NCI-H2029 treated with DMSO at 0.1 percent for 48 hours (cell line): ENCODE results near the gene AKAP6.
"Not testable (repeated sequence)": the region's sequence is repeated elsewhere in the genome, so short reads cannot be mapped to it uniquely, and the experiment has no call there.

Experiments used
- DNase-seq: peaks from one replicate; lab custom pipeline; 2025; lab: John Stamatoyannopoulos, UW

Gene AKAP6

GRCh38 chr14:32761381-32761968 lies 432.4 kb downstream of the AKAP6 start:
- no peak for DNase-seq

DNA sequence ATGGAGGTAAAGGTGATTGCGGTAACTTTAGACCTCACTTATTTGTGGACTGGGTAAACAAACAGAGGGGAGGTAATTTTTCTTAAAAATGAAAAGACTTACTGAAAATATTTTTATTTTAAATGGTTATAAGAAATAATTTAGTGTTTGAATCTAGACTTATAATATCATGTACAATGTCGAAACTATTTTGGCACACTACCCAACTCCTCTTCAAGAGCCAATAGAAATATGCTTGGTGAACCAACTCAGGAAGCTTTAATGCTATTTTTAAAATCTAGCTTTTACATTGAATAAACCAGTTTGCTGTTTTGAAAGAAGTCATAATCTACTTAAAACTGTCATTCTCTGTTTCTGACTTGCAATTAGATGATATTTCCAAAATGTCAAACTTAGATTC lies 433.8 kb downstream of the AKAP6 start:
- no peak for DNase-seq

DNA sequence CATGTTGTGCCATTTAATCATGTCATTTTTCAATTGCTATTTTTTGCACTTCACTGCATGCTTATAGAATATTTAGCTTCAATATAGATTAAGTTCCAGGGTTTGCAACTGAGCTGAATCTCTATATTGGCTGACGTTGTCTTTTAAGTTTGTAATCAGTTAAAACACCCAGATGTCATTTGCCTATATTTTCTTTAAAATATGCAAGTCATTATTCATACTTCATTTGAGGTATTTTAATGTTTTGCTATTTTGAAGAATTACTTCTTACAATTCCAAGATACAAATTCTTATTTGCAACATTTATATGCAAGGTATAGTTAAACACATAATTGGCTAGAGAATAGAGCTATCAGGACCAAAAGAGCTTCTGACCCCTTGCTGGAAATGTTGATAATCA lies 434.6 kb downstream of the AKAP6 start:
- no peak for DNase-seq

GRCh38 chr14:32764131-32764530 lies 435.0 kb downstream of the AKAP6 start:
- no peak for DNase-seq

- DNase-seq = no peak
Observed at GRCh38 chr14:32770422-32770821, 441.3 kb downstream of the AKAP6 start.

DNA sequence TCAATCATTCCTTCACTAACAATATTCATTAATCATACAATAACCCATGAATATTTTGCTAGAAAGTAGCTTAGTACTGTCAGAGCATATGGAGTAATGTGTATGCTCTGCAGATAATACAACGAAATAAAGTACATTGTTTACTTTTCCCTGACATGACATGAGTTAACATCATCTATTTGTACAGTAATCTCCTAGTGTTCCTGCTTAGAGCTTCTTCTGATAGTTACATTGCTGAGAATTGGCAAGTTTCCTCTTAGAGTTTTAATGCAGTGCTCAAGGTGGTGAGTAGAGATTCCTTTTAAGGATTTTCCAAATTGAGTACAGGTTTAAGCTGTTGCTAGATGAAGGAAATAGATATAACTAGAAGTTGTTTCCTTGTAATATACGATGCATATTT lies 445.1 kb downstream of the AKAP6 start:
- DNase-seq = no peak

- no peak for DNase-seq
Observed at GRCh38 chr14:32779840-32780239, 450.7 kb downstream of the AKAP6 start.

DNA sequence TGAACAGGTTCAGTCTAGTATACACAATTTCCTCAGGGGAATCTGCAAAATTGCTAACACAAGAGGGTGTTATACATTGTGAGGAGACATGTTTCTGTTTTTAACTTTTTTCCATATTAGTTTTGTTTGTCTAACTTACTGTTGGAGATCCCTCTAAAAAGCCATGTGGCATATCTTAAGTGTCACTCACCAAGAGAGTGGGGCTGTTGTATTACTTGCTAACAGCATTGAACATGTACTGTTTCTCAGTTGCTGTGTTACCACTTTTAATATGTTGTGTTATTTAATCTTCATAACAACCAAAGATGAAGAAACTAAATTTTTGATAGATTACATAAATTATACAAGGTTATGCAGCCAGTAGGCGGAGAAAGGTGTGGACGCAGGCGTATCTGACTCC lies 455.3 kb downstream of the AKAP6 start:
- no peak for DNase-seq

- DNase-seq = no peak
Observed at GRCh38 chr14:32785585-32785984, 456.5 kb downstream of the AKAP6 start.

DNA sequence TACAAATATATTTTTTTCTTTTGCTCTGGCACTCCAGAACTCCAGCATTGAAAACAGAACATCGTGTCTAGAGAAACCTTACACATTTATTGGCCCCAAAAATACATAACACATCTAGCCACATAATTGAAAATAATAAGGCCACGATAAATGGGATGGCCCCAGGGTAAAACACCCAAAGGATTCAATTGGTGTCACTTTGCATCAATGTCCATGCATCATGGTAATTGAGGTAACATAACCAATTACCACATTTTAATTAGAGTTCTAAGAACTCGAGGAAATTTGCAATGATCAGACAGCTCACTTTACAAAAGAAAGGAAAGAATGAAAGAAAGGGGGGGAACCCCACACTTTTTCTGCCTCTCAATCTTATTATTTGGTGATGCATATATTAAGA lies 457.8 kb downstream of the AKAP6 start:
- no peak for DNase-seq

- not testable (repeated sequence) for DNase-seq
Observed at GRCh38 chr14:32793033-32793432, 463.9 kb downstream of the AKAP6 start.

GRCh38 chr14:32800320-32800719 lies 471.2 kb downstream of the AKAP6 start:
- no peak for DNase-seq

- no peak for DNase-seq
Observed at GRCh38 chr14:32802295-32802694, 473.2 kb downstream of the AKAP6 start.

GRCh38 chr14:32805979-32806378 lies 476.9 kb downstream of the AKAP6 start:
- no peak for DNase-seq

DNA sequence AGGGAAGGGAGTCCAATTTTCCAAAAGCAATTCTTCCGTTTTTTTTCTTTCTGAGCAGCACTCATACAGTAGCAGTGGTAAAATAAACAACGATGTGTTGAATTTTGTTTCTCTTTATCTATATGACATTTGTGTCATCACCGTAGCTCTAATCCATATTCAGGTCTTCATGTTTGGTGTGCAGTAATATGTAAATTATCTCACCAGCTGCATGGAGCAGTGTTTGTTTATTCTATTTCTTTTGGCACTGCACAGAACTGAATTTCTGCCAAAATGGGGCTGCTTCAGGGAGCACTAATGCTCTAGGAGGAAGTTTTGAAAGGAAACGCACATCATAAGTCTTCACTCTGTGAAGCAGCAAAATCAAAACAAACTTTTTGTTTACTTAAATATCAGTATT lies 479.5 kb downstream of the AKAP6 start:
- peak; percentile 99 for DNase-seq

DNA sequence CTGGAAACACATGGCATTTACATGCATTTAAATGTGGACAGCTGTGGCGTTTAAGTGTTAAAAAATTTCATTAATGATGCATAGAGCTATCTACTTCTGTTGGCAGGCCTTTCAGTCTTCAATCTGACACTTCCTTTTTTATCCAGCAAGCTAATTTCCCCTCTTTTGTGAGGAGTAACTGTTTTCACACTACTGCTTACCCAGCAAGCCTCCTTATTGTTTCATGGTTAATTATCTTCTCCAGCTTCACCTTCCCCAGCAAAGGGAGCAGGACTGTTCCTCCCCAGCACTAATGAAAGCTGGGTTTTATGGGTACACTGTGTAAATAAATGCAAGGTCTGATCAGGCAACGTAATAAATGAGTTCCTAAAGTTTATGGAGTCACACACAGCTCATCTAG lies 480.2 kb downstream of the AKAP6 start:
- DNase-seq = peak; percentile 92

DNA sequence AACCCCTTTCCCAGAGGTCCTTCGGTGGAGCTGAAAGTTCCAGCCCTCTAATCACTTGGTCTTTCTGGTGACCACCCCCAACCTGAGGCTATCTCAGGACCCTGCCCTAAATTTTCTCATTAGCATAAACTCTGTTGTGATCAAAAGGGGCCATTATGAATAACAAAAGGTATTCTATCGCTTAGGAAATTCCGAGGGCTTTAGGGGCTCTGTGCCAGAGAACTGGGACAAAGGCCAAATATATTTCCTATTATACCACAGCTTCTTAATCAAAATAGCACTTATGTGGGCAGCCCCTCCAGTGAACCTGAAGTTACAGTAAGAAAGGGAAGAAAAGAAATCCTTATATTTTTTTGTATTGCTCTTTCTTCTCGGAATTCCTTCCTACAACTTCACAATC lies 484.3 kb downstream of the AKAP6 start:
- no peak for DNase-seq

- DNase-seq = no peak
Observed at GRCh38 chr14:32814721-32815120, 485.6 kb downstream of the AKAP6 start.

DNA sequence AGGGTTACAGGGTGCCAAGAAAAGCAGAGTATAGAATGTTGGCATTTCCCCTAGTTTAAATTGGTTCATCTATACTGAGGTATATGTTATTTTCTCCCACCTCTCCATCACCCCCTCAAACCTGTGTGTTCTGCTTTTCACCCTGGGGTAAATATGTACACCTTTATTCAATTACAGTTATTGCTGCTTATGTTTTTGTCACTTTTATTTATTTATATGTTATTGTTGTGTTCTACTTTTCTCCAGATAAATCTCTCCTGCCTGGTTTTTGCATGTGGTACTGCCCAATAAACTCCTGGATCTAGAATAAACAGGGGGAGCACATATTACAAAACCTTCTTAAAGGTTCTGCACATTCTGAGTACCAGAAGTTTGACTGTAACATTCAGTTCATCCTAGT lies 487.5 kb downstream of the AKAP6 start:
- no peak for DNase-seq

DNA sequence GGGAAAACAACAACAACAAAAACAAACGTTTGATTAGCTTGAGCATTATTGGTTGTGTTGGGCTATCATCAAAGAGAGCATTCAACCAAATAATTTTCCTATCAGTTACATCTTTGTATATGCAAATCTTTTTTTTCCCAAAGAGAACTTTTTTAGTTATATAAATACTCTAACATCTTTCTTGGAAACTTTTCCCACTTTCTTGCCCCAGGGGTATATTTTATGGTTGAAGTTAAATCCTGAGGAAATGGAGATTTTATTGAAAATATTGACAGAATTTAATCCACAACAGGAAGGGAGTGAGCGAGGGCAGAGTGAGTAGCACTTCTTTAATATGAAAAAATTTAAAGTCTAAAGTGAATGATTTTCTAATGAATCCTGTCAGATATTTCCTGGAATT lies 488.7 kb downstream of the AKAP6 start:
- DNase-seq = no peak

- DNase-seq = no peak
Observed at GRCh38 chr14:32818581-32818980, 489.5 kb downstream of the AKAP6 start.

DNA sequence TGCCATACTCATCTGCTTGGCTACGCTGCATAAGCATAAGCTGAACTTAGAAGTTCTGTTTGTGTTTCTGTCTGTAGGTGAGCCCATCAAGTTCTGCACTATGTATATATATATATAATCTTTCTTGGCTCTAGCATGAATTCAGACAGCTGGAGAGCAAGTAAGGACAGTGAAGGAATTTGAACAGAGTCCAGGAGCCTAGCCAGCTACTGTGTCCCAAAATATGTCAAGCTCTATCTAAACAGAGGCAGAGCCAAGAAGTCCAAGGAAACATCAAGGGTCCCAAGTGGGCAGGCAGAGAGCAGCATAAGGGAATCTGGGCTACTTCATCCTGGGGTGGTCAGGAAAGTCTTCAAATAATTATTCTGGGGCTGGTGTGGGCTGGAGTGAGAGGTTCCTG lies 491.1 kb downstream of the AKAP6 start:
- DNase-seq = no peak

- no peak for DNase-seq
Observed at GRCh38 chr14:32820682-32821081, 491.6 kb downstream of the AKAP6 start.

DNA sequence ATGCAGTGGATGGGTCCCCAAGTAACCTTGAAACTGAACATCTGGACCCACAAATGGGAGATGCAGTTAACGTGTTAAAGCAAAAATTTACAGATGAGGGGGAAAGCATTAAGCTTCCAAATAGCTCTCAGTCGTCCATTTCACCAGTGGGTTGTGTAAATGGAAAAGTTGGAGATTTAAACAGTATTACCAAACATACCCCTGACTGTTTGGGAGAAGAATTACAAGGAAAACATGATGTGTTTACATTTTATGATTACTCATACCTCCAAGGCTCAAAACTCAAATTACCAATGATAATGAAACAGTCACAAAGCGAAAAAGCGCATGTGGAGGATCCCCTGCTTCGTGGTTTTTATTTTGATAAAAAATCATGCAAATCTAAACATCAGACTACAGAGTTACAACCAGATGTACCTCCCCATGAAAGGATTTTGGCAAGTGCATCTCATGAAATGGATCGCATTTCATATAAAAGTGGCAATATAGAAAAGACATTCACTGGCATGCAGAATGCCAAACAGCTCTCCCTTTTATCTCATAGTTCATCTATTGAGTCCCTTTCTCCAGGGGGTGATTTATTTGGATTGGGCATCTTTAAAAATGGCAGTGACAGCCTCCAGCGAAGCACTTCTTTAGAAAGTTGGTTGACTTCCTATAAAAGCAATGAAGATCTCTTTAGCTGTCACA lies 493.0 kb downstream of the AKAP6 start:
- DNase-seq = no peak
